Natural killer cell (primary cell): Measurements from ENCODE around the gene CCNI2. TPM values are rescaled to one million over a fixed set of nuclear protein-coding genes. Genes with fewer than 3 reads are reported as not detected.

Source experiments
- ATAC-seq, 3 donors: fragments of 150-1000 bp in 2 of 3; fragments of 200-7000 bp in 1 of 3; cut with Tn5 transposase; 1 replicate in 1 of 3; 2 replicates in 2 of 3; pipeline ENCODE4 v1.10.0; 2021; ENCODE audit warnings: mild to moderate bottlenecking in 2 of 3, moderate library complexity in 2 of 3
- DNase-seq, 2 donors: peaks; one replicate each; pipeline versions ENCODE4 v3.0.0 to v3.0.0-alpha.2; 2013 to 2021; ENCODE audit warnings: mixed read lengths in 1 of 2
- H3K27ac ChIP-seq: one replicate; pipeline ENCODE4 v1.5.1; 2013; ENCODE audit warnings: mild to moderate bottlenecking, low read length
- H3K27me3 ChIP-seq: one replicate; pipeline ENCODE4 v1.6.1; 2013; ENCODE audit warnings: low read length; ENCODE audit not compliant: control insufficient read depth, insufficient read depth
- H3K36me3 ChIP-seq: one replicate; pipeline ENCODE4 v1.6.1; 2013; ENCODE audit warnings: low read length; ENCODE audit not compliant: control insufficient read depth, insufficient read depth
- H3K4me1 ChIP-seq: one replicate; pipeline ENCODE4 v1.6.1; 2013; ENCODE audit warnings: low read length; ENCODE audit not compliant: control insufficient read depth, insufficient read depth
- H3K4me3 ChIP-seq: one replicate; pipeline ENCODE4 v1.5.1; 2013; ENCODE audit warnings: low read length
- H3K9me3 ChIP-seq: one replicate; pipeline ENCODE4 v1.6.1; 2013; ENCODE audit warnings: low read length; ENCODE audit not compliant: control insufficient read depth, insufficient read depth
- H3K27ac Mint-ChIP-seq, 2 donors: one replicate each; pipeline ENCODE4 v1.8.0; 2022; ENCODE audit warnings: mild to moderate bottlenecking in 2 of 2, mixed read lengths in 2 of 2, moderate library complexity in 1 of 2
- H3K27me3 Mint-ChIP-seq, 2 donors: one replicate each; pipeline ENCODE4 v1.8.0; 2022; ENCODE audit warnings: low read depth in 2 of 2, mixed read lengths in 2 of 2
- H3K36me3 Mint-ChIP-seq: one replicate; pipeline ENCODE4 v1.8.0; 2022; ENCODE audit warnings: mixed read lengths
- H3K4me1 Mint-ChIP-seq, 2 donors: one replicate each; pipeline ENCODE4 v1.8.0; 2022; ENCODE audit warnings: mixed read lengths in 2 of 2
- H3K4me3 Mint-ChIP-seq: one replicate; pipeline ENCODE4 v1.8.0; 2022; ENCODE audit warnings: mild to moderate bottlenecking, moderate library complexity, mixed read lengths
- H3K9me3 Mint-ChIP-seq, 2 donors: one replicate each; pipeline ENCODE4 v1.8.0; 2022; ENCODE audit warnings: mixed read lengths in 2 of 2
- WGBS: methylation state at CpG from one replicate; pipeline ENCODE4 v1.1.7; 2013; ENCODE audit warnings: missing lambda C conversion rate; ENCODE audit not compliant: insufficient coverage; 5-methylcytosine and 5-hydroxymethylcytosine counted together
- intact Hi-C: fragments of 100-400 bp; cut with micrococcal nuclease; formaldehyde crosslinking; loops from one replicate; pipeline ENCODE4 v1.14.2; 2022
- total RNA-seq, 4 donors: library from RNA; stranded (reverse); fragments of 120-200 nt in 1 of 4; gene quantifications; one replicate each; pipeline versions ENCODE4 v1.2.3 to v1.2.4, GENCODE V29; 2013 to 2022
- TF ChIP-seq, protein P1 (sequence below): fragments of 200-600 bp; IDR thresholded peaks from one replicate; pipeline ENCODE4 v1.8.0; 2022; ENCODE audit warnings: antibody characterized with exemption

CCNI2 gene
- total RNA-seq, 3 donors from 2014 or later (not counting 1 experiment from before 2014, with no cell fraction given), result 0.23 to 1.5 TPM; not detected in 1

DNA sequence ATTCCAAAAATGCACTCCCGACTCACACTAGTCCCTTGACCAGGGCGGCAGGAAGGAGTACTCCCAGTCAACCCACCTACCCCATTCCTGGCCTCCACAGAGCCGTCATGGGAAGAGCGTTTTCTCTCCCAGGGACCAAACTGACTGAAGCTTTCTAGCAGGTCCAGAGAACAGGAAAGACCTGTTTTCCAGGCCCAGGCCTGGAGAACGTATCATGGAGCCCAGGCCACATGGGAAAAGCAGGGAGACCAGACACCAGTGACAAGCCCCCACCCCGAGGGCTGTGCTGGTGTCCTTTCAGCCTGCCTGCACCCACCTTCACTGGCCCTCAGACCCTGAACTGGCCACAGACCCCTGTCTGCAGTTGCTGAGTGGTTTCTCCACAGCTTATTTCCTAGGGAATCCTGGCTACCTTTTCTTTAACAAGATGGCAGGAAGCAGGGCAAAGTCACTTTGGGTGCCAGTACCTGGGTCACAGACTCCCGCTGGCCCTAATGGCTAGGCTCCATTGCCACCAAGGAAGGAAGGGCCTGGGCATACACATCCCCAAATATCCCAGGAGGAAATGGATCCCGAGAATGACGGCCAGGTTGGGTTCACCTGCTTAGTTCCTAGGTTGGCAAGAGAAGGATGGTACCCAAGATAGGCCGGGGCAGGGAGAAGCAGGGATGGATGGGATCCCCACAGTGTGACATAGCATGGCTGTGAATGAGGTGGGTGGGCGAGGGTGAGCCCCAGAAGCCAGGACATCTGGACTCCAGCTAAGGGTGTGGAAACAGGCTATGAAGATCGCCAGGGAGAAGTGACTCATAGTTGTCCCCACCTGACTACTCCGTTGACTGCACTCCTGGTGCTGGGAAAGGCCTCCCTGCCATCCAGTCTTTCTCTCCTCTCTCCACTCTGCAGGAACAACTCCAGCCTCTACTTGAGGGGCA lies 12.2 kb downstream of the CCNI2 start:
- Histone ChIP-seq H3K9me3 (no peaks in the 10 kb centered on the region), H3K4me3 (no peak overlapping the region), H3K4me1 (no peaks in the 10 kb centered on the region), H3K27me3 (no peaks in the 10 kb centered on the region), H3K27ac (no peak overlapping the region), H3K36me3 (no peaks in the 10 kb centered on the region)
- ATAC-seq (no peak), DNase-seq (no peak)
- intact Hi-C loops, result no loop called here
- H3K36me3 Mint-ChIP-seq, result no peaks in the 10 kb centered on the region
- TF ChIP-seq, protein P1, sequence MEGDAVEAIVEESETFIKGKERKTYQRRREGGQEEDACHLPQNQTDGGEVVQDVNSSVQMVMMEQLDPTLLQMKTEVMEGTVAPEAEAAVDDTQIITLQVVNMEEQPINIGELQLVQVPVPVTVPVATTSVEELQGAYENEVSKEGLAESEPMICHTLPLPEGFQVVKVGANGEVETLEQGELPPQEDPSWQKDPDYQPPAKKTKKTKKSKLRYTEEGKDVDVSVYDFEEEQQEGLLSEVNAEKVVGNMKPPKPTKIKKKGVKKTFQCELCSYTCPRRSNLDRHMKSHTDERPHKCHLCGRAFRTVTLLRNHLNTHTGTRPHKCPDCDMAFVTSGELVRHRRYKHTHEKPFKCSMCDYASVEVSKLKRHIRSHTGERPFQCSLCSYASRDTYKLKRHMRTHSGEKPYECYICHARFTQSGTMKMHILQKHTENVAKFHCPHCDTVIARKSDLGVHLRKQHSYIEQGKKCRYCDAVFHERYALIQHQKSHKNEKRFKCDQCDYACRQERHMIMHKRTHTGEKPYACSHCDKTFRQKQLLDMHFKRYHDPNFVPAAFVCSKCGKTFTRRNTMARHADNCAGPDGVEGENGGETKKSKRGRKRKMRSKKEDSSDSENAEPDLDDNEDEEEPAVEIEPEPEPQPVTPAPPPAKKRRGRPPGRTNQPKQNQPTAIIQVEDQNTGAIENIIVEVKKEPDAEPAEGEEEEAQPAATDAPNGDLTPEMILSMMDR, result no peak
- no peaks in the 10 kb centered on the region for H3K4me1 Mint-ChIP-seq
- H3K27me3 Mint-ChIP-seq, result peaks cover 0 to 4% of the 10 kb centered on the region in 2 donors
- 94% methylated on average over 13 of the region's 13 CpGs for WGBS
- H3K4me3 Mint-ChIP-seq, result no peak overlapping the region
- no peak overlapping the region for H3K27ac Mint-ChIP-seq
- no peaks in the 10 kb centered on the region for H3K9me3 Mint-ChIP-seq

DNA sequence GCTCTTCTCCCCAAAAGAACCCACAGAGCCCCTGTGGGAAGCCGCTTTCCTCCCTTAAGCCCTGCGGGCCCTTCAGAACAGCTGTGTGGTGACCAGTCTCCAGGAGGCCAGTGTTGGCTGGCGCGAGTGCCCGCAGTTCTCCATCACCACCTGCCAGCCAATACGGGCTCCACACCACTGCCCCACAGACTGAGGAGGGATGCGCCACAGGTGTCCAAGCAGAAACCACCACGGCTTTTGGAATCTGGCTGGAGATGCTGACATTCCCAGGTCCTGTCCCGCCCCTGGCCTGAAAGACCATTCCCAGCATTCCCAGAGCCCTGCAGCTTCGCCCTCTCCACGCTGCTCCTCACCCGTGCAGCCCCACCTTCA lies 12.8 kb downstream of the CCNI2 start:
- Histone ChIP-seq H3K36me3 (no peaks in the 10 kb centered on the region), H3K4me1 (no peaks in the 10 kb centered on the region), H3K9me3 (no peaks in the 10 kb centered on the region), H3K27me3 (no peaks in the 10 kb centered on the region), H3K4me3 (no peak overlapping the region), H3K27ac (no peak overlapping the region)
- no peak overlapping the region for H3K27ac Mint-ChIP-seq
- no peaks in the 10 kb centered on the region for H3K4me1 Mint-ChIP-seq
- intact Hi-C loops, result no loop called here
- peaks cover 0 to 3% of the 10 kb centered on the region in 2 donors for H3K27me3 Mint-ChIP-seq
- no peaks in the 10 kb centered on the region for H3K9me3 Mint-ChIP-seq
- TF ChIP-seq, protein P1, result no peak
- WGBS, result 95% methylated on average over 12 of the region's 12 CpGs
- no peak for DNase-seq
- no peak for ATAC-seq
- no peak overlapping the region for H3K4me3 Mint-ChIP-seq
- no peaks in the 10 kb centered on the region for H3K36me3 Mint-ChIP-seq

DNA sequence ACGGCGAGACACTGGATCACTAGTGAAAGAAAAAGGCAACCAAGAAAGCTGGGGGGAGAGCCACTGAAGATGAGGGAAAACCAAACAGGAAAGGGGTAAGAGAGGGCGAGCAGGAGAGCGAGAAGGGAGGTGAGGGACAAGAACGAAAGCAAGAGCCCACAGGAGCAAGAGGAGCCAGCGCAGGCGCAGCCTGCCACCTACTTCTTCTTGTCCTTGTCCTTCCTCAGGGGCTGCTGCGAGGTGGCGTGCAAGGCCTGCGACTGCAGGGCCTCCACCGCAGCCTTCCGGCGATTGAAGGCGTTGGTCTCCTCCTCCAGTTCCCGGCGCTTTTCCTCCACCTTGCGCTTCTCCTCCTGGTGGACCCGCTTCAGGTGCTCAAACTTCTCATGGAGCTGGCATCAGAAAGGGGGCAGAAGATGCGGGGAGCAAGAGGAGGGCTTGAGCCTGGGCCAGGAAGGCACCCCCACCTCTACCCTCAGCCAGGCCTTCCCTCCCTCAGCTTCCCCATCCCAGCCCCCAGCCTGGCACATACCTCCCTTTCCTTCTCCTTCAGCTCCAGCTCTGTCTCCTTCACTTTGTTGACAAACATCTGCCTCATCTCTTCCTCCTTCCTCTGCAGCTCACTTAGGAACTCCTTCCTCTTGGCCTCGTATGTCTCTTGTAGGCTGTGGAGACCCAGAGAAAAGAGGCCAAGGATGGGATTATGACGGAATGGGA lies 13.5 kb downstream of the CCNI2 start:
- no peaks in the 10 kb centered on the region for H3K36me3 ChIP-seq
- H3K27ac Mint-ChIP-seq, result no peak overlapping the region
- no peak for ATAC-seq

More for the DNA sequence above, 13.5 kb downstream of the CCNI2 start:
- TF ChIP-seq, protein P1, result no peak
- Histone ChIP-seq H3K27me3 (no peaks in the 10 kb centered on the region), H3K4me1 (no peaks in the 10 kb centered on the region), H3K4me3 (no peak overlapping the region), H3K27ac (no peak overlapping the region), H3K9me3 (no peaks in the 10 kb centered on the region)
- Mint-ChIP-seq H3K4me1 (no peaks in the 10 kb centered on the region), H3K27me3 (no peaks in the 10 kb centered on the region), H3K9me3 (no peaks in the 10 kb centered on the region), H3K36me3 (no peaks in the 10 kb centered on the region), H3K4me3 (no peak overlapping the region)
- 95% methylated on average over 21 of the region's 21 CpGs for WGBS
- intact Hi-C loops, result no loop called here
- DNase-seq, result no peak
